ENCODE measurements around the gene BCAR1.

DNA sequence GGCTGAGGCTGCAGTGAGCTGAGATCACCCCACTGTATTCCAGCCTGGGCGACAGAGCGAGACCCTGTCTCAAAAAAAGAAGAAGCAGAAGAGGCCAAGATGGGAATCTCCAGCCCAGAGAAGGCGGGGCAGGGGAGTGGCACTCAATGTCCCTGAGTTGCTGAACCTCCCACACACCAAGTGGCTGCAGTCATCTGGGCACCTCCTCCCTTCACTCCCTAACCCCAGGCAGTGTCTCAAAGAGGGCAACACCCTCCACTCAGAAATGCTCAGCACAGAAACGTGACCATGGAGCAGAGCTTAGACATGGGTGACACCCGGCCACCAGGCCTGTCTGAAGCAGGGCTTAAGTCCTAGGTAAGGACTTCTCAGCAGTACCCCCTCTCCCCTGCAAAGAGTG is 36.3 kb upstream of the BCAR1 start:
- TF ChIP-seq, protein P1, sequence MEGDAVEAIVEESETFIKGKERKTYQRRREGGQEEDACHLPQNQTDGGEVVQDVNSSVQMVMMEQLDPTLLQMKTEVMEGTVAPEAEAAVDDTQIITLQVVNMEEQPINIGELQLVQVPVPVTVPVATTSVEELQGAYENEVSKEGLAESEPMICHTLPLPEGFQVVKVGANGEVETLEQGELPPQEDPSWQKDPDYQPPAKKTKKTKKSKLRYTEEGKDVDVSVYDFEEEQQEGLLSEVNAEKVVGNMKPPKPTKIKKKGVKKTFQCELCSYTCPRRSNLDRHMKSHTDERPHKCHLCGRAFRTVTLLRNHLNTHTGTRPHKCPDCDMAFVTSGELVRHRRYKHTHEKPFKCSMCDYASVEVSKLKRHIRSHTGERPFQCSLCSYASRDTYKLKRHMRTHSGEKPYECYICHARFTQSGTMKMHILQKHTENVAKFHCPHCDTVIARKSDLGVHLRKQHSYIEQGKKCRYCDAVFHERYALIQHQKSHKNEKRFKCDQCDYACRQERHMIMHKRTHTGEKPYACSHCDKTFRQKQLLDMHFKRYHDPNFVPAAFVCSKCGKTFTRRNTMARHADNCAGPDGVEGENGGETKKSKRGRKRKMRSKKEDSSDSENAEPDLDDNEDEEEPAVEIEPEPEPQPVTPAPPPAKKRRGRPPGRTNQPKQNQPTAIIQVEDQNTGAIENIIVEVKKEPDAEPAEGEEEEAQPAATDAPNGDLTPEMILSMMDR (conservative IDR thresholded peaks at IDR 0.05), result no peak
- no peak for TF ChIP-seq ZFX (IDR thresholded peaks at IDR 0.05)
